HepG2 (cell line): ENCODE measurements around the gene MAP3K3. TPM values are rescaled to one million over a fixed set of nuclear protein-coding genes. Genes with fewer than 3 reads are reported as not detected.

Experiments used
- BCLAF1 ChIP-seq: fragments of 450-650 bp; IDR thresholded peaks from 2 replicates; pipeline ENCODE4 v1.6.1; 2017; ENCODE audit warnings: mild to moderate bottlenecking
- FOXM1 ChIP-seq: sonication (generic); formaldehyde crosslinking; IDR thresholded peaks from 2 replicates; pipeline ENCODE4 v1.5.0; 2020; ENCODE audit warnings: missing genetic modification reagents
- FOXO1 ChIP-seq: sonication (generic); formaldehyde crosslinking; IDR thresholded peaks from 2 replicates; pipeline ENCODE4 v1.4.0; 2020; ENCODE audit warnings: missing genetic modification reagents
- HHEX ChIP-seq: IDR thresholded peaks from 2 replicates; pipeline ENCODE4 v1.6.1; 2016; ENCODE audit warnings: control low read depth
- NCOA5 ChIP-seq: sonication (generic); formaldehyde crosslinking; IDR thresholded peaks from 2 replicates; pipeline ENCODE4 v1.4.0; 2020; ENCODE audit warnings: missing genetic modification reagents
- NR0B2 ChIP-seq: sonication (generic); formaldehyde crosslinking; IDR thresholded peaks from 2 replicates; pipeline ENCODE4 v1.4.0; 2020; ENCODE audit warnings: mild to moderate bottlenecking, missing genetic modification reagents
- NR2F6 ChIP-seq, 2 experiments: IDR thresholded peaks; 2 replicates each; pipeline ENCODE4 v1.6.1; 2016; ENCODE audit warnings: antibody characterized with exemption in 1 of 2, mild to moderate bottlenecking in 1 of 2
- SOX6 ChIP-seq, 2 experiments: fragments of 450-650 bp in 1 of 2; sonication (generic) in 1 of 2; formaldehyde crosslinking in 1 of 2; IDR thresholded peaks; 2 replicates each; pipeline versions ENCODE4 v1.4.0 to v1.6.1; 2017 to 2020; ENCODE audit warnings: antibody characterized with exemption in 1 of 2, mild to moderate bottlenecking in 1 of 2, missing genetic modification reagents in 1 of 2
- SUZ12 ChIP-seq: fragments of 150-350 bp; IDR thresholded peaks from 2 replicates; pipeline ENCODE4 v1.6.1; 2014; ENCODE audit warnings: low read depth, low read length
- ZNF124 ChIP-seq: sonication (generic); formaldehyde crosslinking; IDR thresholded peaks from 2 replicates; pipeline ENCODE4 v1.4.0; 2020; ENCODE audit warnings: missing genetic modification reagents
- ZNF318 ChIP-seq: sonication (generic); formaldehyde crosslinking; IDR thresholded peaks from 2 replicates; pipeline ENCODE4 v1.4.0; 2020; ENCODE audit warnings: mild to moderate bottlenecking, missing genetic modification reagents
- ZNF446 ChIP-seq: sonication (generic); formaldehyde crosslinking; IDR thresholded peaks from 2 replicates; pipeline ENCODE4 v1.5.0; 2020; ENCODE audit warnings: mild to moderate bottlenecking, missing genetic modification reagents
- ZNF543 ChIP-seq: sonication (generic); formaldehyde crosslinking; IDR thresholded peaks from 2 replicates; pipeline ENCODE4 v1.4.0; 2020; ENCODE audit warnings: mild to moderate bottlenecking, missing genetic modification reagents
- ZNF781 ChIP-seq: sonication (generic); formaldehyde crosslinking; IDR thresholded peaks from 2 replicates; pipeline ENCODE4 v1.5.1; 2020; ENCODE audit warnings: borderline replicate concordance, mild to moderate bottlenecking, missing genetic modification reagents; ENCODE audit errors: not compliant biosample characterization
- ZSCAN25 ChIP-seq: sonication (generic); formaldehyde crosslinking; IDR thresholded peaks from 2 replicates; pipeline ENCODE4 v1.8.0; 2022; ENCODE audit warnings: mild to moderate bottlenecking, missing genetic modification reagents
- polyA plus RNA-seq, 8 experiments: library from polyadenylated mRNA; depleted of rRNA in 3 of 8; stranded (reverse) in 7 of 8; unstranded in 1 of 8; fragments of >200 nt; fragmentation: Illumina TruSeq in 4 of 8; extraction: Trizol in 4 of 8; gene quantifications; 2 replicates each; pipeline versions ENCODE4 v1.2.1 to v1.2.3, GENCODE V29; 2011 to 2016; ENCODE audit warnings: low read depth in 4 of 8, missing spikeins in 1 of 8, mixed read lengths in 1 of 8; ENCODE audit not compliant: insufficient read depth in 1 of 8
- total RNA-seq, 5 experiments: library from RNA; depleted of rRNA; stranded (reverse); fragments of >200 nt; fragmentation: Illumina TruSeq; extraction: Trizol; gene quantifications; 2 replicates each; pipeline ENCODE4 v1.2.3, GENCODE V29; 2016; ENCODE audit warnings: low read depth in 1 of 5
- TF ChIP-seq, protein P1 (sequence below): sonication (generic); formaldehyde crosslinking; IDR thresholded peaks from 2 replicates; pipeline ENCODE4 v1.8.0; 2022; ENCODE audit warnings: low read depth, missing genetic modification reagents

The MAP3K3 gene
- total and polyA plus RNA-seq, 2 of the 13 experiments (the other 11 are each of a cell fraction or from before 2014, with no cell fraction given) = 17.7 to 21.8 TPM

DNA sequence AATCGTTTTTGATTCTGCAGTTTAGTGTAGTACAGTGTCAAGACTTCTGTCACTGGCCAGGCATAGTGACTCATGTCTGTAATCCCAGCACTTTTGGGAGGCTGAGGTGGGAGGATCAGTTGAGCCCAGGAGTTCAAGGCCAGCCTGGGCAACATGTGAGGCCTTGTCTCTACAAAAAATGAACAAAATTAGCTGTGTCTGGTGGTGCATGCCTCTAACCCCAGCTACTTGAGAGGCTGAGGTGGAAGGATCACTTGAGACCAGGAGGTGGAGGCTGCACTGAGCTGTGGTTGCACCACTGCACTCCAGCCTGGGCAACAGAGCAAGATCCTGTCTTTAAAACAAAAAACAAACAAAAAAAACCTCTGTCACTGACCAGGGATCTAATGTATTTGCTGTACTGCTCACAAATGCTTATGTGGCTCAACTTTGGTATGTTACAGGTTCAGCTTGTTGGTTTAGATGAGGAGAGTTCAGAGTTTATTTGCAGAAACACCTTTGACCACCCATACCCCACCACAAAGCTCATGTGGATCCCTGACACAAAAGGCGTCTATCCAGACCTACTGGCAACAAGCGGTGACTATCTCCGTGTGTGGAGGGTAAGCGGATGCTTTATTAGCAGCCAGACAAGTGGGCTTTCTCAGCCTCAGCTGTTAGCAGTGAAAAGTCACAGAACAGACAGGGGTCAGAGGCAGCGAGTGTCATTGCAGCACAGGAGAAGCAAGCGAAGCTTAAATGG, 44.0 kb upstream of the MAP3K3 start (continued):
- TF ChIP-seq ZNF446 (CRISPR knock-in tag) (no peak), ZNF318 (CRISPR knock-in tag) (no peak), NR0B2 (CRISPR knock-in tag) (peak; percentile 75; the same call in 1 of the 2 replicates), SUZ12 (no peak), NCOA5 (CRISPR knock-in tag) (no peak), ZNF781 (CRISPR knock-in tag) (no peak), FOXM1 (CRISPR knock-in tag) (no peak), FOXO1 (CRISPR knock-in tag) (peak; percentile 79), SOX6 (IDR thresholded peaks at IDR 0.05) (no peak), SOX6 (CRISPR knock-in tag; IDR thresholded peaks at IDR 0.05) (peak; percentile 94), ZNF543 (CRISPR knock-in tag) (peak; percentile 67; the same call in 1 of the 2 replicates), BCLAF1 (no peak), NR2F6 (IDR thresholded peaks at IDR 0.05) (peak; percentile 85), NR2F6 (CRISPR knock-in tag; IDR thresholded peaks at IDR 0.05) (peak; percentile 67), ZSCAN25 (CRISPR knock-in tag) (peak; percentile 83), ZNF124 (CRISPR knock-in tag) (peak; percentile 93), HHEX (peak; percentile 82)
- TF ChIP-seq, protein P1, sequence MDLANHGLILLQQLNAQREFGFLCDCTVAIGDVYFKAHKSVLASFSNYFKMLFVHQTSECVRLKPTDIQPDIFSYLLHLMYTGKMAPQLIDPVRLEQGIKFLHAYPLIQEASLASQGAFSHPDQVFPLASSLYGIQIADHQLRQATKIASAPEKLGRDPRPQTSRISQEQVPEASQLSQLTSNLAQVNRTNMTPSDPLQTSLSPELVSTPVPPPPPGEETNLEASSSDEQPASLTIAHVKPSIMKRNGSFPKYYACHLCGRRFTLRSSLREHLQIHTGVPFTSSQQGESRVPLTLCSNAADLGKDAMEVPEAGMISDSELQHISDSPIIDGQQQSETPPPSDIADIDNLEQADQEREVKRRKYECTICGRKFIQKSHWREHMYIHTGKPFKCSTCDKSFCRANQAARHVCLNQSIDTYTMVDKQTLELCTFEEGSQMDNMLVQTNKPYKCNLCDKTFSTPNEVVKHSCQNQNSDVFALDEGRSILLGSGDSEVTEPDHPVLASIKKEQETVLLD (CRISPR knock-in tag) = no peak
